NB4 (cell line): Measurements from ENCODE around the gene PITX1.

ENCODE experiments used
- DNase-seq: peaks from one replicate; pipeline ENCODE4 v3.0.0; 2010; ENCODE audit warnings: low read depth
- H3K4me3 ChIP-seq: one replicate; pipeline ENCODE4 v1.5.1; 2011; ENCODE audit warnings: mild to moderate bottlenecking, low read depth, low read length, moderate library complexity
- CTCF ChIP-seq: IDR thresholded peaks from one replicate; pipeline ENCODE4 v1.5.1; 2012; ENCODE audit warnings: low read depth, low read length
- MAX ChIP-seq: IDR thresholded peaks from 2 replicates; pipeline ENCODE4 v1.6.1; 2011; ENCODE audit warnings: low read depth, low read length
- MYC ChIP-seq: IDR thresholded peaks from 2 replicates; pipeline ENCODE4 v1.6.1; 2011; ENCODE audit warnings: low read depth, low read length
- POLR2A ChIP-seq: IDR thresholded peaks from 2 replicates; pipeline ENCODE4 v1.6.1; 2011; ENCODE audit warnings: mild to moderate bottlenecking; ENCODE audit not compliant: insufficient read length; ENCODE audit errors: extremely low read depth

Gene PITX1

GRCh38 chr5:135063511-135064234, 29.6 kb upstream of the PITX1 start:
- TF ChIP-seq POLR2A, result no peak
- TF ChIP-seq MYC, result no peak
- TF ChIP-seq MAX, result no peak
- no peak for TF ChIP-seq CTCF
- no peak overlapping the region for H3K4me3 ChIP-seq
- no peak for DNase-seq

- TF ChIP-seq POLR2A (no peak), MAX (no peak), MYC (no peak), CTCF (no peak)
- H3K4me3 ChIP-seq, result no peak overlapping the region
- DNase-seq, result no peak
Observed at GRCh38 chr5:135063056-135063445, 29.0 kb upstream of the PITX1 start.

- H3K4me3 ChIP-seq, result no peak overlapping the region
- no peak for DNase-seq
- TF ChIP-seq MAX, result no peak
- no peak for TF ChIP-seq CTCF
- TF ChIP-seq POLR2A, result no peak
- no peak for TF ChIP-seq MYC
Observed at GRCh38 chr5:135062216-135063055, 28.4 kb upstream of the PITX1 start.

- H3K4me3 ChIP-seq, result no peak overlapping the region
- TF ChIP-seq CTCF (no peak), MYC (no peak), MAX (no peak), POLR2A (no peak)
Observed at GRCh38 chr5:135061001-135061400, 27.0 kb upstream of the PITX1 start.

GRCh38 chr5:135060021-135060420, 26.0 kb upstream of the PITX1 start:
- DNase-seq, result no peak
- H3K4me3 ChIP-seq, result no peak overlapping the region
- TF ChIP-seq POLR2A (no peak), MYC (no peak), MAX (no peak), CTCF (no peak)

More at GRCh38 chr5:135061001-135061400, 27.0 kb upstream of the PITX1 start:
- no peak for DNase-seq
